AG04450 (cell line): ENCODE results near the gene GMIP. TPM values are rescaled to one million over a fixed set of nuclear protein-coding genes. Genes with fewer than 3 reads are reported as not detected.
"Not testable (repeated sequence)": the region's sequence is repeated elsewhere in the genome, so short reads cannot be mapped to it uniquely, and the experiment has no call there.

Experiments
- CTCF ChIA-PET: fragments of 300-600, 350-600 bp; formaldehyde crosslinking; extraction: SDS; loops from one replicate; lab custom pipeline; 2022; ENCODE audit warnings: antibody characterized with exemption, inconsistent platforms; lab: Charles Lee
- POLR2A ChIA-PET: fragments of 350-600 bp; formaldehyde crosslinking; extraction: SDS; loops from one replicate; lab custom pipeline; 2021; ENCODE audit warnings: antibody characterized with exemption, inconsistent platforms; lab: Yijun Ruan, JAX
- DNase-seq: peaks from one replicate; pipeline ENCODE4 v3.0.0-alpha.2; 2011; ENCODE audit warnings: low read depth, low spot score
- H3K27ac ChIP-seq: one replicate; pipeline ENCODE4 v1.5.1; 2012; ENCODE audit warnings: low read depth, low read length, control low read depth
- H3K27me3 ChIP-seq: one replicate; pipeline ENCODE4 v1.6.0; 2012; ENCODE audit warnings: low read length; ENCODE audit not compliant: control insufficient read depth, insufficient read depth
- H3K4me3 ChIP-seq: 2 replicates; pipeline ENCODE4 v1.5.1; 2011; ENCODE audit warnings: mild to moderate bottlenecking, low read depth, low read length, control low read depth
- H3K9me3 ChIP-seq: 2 replicates; pipeline ENCODE4 v1.5.1; 2012; ENCODE audit warnings: low read length; ENCODE audit not compliant: control insufficient read depth, insufficient read depth
- CTCF ChIP-seq: IDR thresholded peaks from 2 replicates; pipeline ENCODE4 v1.5.1; 2011; ENCODE audit warnings: low read depth, low read length, control low read depth, inconsistent platforms
- polyA plus RNA-seq: library from polyadenylated mRNA; depleted of rRNA; stranded (reverse); fragments of >200 nt; gene quantifications from 2 replicates; pipeline ENCODE4 v1.2.3, GENCODE V29; 2011

GMIP gene
- polyA plus RNA-seq, 1 experiment = 3.1 TPM

GRCh38 chr19:19668230-19669012, 25.0 kb upstream of the GMIP start, which contains the start of gene ZNF101:
TSS of gene ZNF101 (plus strand) at chr19:19668839. CDS start at chr19:19668964, 125 bp downstream.
- peak within 1 kb of the TSS; percentile 61 for H3K27ac ChIP-seq
- no peak for TF ChIP-seq CTCF
- ChIA-PET CTCF (no interaction called here), POLR2A (interaction anchor here (0.6 kb wide), 2 partner anchors 18 to 136 kb away, joined by 3 to 4 read pairs; no protein-coding TSS in a partner anchor)
- H3K9me3 ChIP-seq = peaks cover 28% of the 10 kb centered on the region
- H3K4me3 ChIP-seq = peak within 1 kb of the TSS; percentile 91
- H3K27me3 ChIP-seq = no peaks in the 10 kb centered on the region
- DNase-seq = peak; percentile 70

GRCh38 chr19:19665420-19665948, 22.0 kb upstream of the GMIP start:
- peaks cover 17% of the 10 kb centered on the region; the same call in 1 of the 2 replicates for H3K9me3 ChIP-seq
- POLR2A ChIA-PET, H3K27ac ChIP-seq, CTCF ChIA-PET, H3K27me3 ChIP-seq, DNase-seq, H3K4me3 ChIP-seq: not testable (repeated sequence)

GRCh38 chr19:19663256-19664120, 20.0 kb upstream of the GMIP start, which contains the start of gene ATP13A1:
TSS of gene ATP13A1 (minus strand) at chr19:19663676. CDS start at chr19:19663666, 10 bp downstream.
- ChIA-PET POLR2A (interaction anchor here (0.6 to 1.0 kb wide), 6 partner anchors 9 to 237 kb away, joined by 3 to 7 read pairs (median 4); partner anchors contain the start of genes ZNF253, ZNF506 and ZNF93), CTCF (interaction anchor here (0.7 to 3.0 kb wide), 2 partner anchors 131 to 157 kb away, joined by 6 to 8 read pairs; no protein-coding TSS in a partner anchor)
- H3K9me3 ChIP-seq = peaks cover 12% of the 10 kb centered on the region; the same call in 1 of the 2 replicates
- peak within 1 kb of the TSS; percentile 93 for H3K27ac ChIP-seq
- DNase-seq = peak; percentile 94
- peak within 1 kb of the TSS; percentile 100 for H3K4me3 ChIP-seq
- H3K27me3 ChIP-seq = no peaks in the 10 kb centered on the region
- no peak for TF ChIP-seq CTCF

GRCh38 chr19:19662871-19663255, 19.4 kb upstream of the GMIP start:
- ChIA-PET CTCF (interaction anchor here (1.4 to 3.0 kb wide), 2 partner anchors 19 to 131 kb away, joined by 6 to 8 read pairs; partner anchors contain the start of gene GMIP), POLR2A (no interaction called here)
- no peak for TF ChIP-seq CTCF
- no peak for DNase-seq
- peak overlapping the region; percentile 47 for H3K27ac ChIP-seq
- H3K9me3 ChIP-seq = peaks cover 12% of the 10 kb centered on the region; the same call in 1 of the 2 replicates
- H3K27me3 ChIP-seq = no peaks in the 10 kb centered on the region
- H3K4me3 ChIP-seq = peak overlapping the region; percentile 100

GRCh38 chr19:19662344-19662743, 18.9 kb upstream of the GMIP start:
- no peak overlapping the region for H3K27ac ChIP-seq
- peak overlapping the region; percentile 100 for H3K4me3 ChIP-seq
- DNase-seq = no peak
- TF ChIP-seq CTCF = no peak
- no peaks in the 10 kb centered on the region for H3K27me3 ChIP-seq
- peaks cover 12% of the 10 kb centered on the region; the same call in 1 of the 2 replicates for H3K9me3 ChIP-seq
- ChIA-PET CTCF (interaction anchor here (0.6 to 3.0 kb wide), 3 partner anchors 18 to 130 kb away, joined by 3 to 8 read pairs (median 6); partner anchors contain the start of gene GMIP), POLR2A (no interaction called here)
